Fibroblast of skin of right biceps (primary cell): Measurements from ENCODE around the gene PRAMEF12.
"Not testable (repeated sequence)": the region's sequence is repeated elsewhere in the genome, so short reads cannot be mapped to it uniquely, and the experiment has no call there.

Experiments
- DNase-seq: peaks from one replicate; pipeline ENCODE4 v3.0.0-alpha.2; 2013

Gene PRAMEF12

DNA sequence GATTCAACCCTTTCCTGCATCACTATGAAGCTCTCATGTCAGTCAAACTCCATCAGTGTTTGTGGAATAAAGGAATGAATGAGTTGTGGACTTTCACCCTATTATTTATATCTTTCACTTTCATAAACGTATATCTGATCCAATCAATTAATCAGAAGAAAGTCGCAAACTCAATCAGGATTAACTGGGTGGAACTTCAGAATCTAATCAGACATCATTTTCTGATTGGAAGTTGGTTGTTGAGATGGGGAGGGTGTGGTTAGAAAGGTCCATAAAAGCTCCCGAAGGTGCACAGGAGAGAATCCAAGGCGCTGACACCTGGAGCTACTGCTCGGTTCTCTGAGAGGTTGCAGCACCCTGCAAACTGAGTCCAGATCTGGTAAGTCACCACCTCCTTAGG, at the start of gene PRAMEF12:
Gene PRAMEF12, plus strand, starts transcription at position 301 of the 400 bp plus-strand sequence. CDS start 1,130 bp downstream, outside the sequence.
- no peak for DNase-seq

DNA sequence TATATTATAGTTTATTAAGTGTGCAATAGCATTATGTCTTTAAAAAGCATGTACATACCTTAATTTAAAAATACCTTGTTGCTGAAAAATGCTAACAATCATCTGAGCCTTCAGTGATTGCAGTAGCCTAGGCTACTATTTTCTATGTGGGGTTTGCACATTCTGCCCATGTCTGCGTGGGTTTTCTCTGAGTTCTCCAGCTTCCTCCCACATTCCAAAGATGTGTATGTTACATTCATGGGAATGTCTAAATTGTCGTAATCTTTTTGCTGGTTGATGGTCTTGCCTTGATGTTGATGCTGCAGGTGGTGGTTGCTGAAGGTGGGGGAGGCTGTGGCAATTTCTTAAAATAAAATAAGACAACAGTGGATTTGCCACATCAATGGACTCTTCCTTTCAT, 45.1 kb upstream of the PRAMEF12 start:
- no peak for DNase-seq

DNA sequence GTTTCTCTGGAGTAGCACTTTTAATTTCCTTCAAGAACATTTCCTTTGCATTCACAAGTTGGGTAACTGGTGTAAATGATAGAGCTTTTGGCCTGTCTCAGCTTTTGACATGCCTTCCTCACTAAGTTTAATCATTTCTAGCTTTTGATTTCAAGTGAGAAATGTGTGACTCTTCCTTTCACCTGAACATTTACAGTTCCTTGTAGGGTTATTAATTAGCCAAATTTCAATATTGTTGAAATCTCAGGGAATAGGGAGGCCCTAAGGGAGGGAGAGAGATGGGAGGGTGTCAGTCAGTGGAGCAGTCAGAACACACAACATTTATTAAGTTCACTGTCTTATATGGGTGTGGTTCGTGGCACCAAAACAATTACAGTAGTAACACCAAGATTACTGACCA, 43.4 kb upstream of the PRAMEF12 start:
- no peak for DNase-seq

DNA sequence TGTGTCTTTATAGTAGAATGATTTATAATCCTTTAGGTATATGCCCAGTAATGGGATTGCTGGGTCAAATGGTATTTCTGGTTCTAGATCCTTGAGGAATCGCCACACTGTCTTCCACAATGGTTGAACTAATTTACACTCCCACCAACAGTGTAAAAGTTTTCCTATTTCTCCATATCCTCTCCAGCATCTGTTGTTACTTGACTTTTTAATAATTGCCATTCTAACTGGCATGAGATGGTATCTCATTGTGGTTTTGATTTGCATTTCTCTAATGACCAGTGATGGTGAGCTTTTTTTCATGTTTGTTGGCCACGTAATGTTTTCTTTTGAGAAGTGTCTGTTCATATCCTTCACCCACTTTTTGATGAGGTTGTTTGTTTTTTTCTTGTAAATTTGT, 42.5 kb upstream of the PRAMEF12 start:
- DNase-seq: not testable (repeated sequence)

DNA sequence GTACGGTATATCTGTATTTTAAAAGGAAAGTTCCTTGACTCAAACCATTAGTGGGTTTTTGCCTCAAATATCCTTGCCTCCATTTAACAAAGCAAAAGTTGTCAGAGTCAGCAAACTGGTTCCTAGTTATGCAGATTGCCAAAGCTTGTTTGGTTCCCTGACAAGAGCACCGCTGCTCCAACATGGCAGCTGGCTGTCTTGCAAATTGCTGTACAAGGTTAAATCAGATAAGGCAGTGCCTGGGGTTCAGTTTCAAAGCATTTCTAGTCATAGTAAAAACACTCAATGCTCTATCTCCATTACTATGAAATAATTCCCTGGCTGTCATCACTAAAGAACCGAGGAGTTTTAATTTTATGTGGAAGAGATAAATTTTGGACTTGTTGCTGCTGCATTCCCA, 38.9 kb upstream of the PRAMEF12 start:
- no peak for DNase-seq

DNA sequence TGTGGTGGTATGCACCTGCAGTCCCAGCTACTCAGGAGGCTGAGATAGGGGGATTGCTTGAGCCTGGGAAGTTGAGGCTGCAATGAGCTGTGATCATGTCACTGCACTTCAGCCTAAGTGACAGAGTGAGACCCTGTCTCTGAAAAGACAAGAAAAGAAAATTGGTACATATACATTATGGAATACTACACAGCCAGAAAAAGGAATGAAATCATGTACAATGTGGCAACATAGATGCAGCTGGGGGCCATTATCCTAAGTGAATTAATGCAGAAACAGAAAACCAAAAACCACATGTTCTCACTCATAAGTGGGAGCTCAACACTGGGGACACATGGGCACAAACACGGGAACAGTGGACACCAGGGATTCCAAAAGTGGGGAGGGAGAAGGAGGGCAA, 34.6 kb upstream of the PRAMEF12 start:
- no peak for DNase-seq

DNA sequence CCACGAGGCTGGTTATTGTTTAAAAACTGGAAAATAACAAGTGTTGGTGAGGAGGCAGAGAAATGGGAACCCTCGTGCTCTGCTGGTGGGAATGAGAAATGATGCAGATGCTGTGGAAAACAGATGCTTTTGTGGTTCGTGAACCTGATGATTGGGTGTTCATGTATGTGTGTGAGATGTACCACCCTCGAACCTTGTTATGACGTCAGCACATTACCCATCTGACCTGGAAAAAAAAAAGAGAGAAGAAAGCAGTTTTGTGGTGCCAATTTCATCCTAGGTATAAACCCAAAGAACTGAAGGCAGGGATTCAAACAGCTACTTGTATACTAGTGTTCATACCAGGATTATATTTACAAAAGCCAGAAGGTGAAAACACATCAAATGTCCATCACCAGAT, 33.9 kb upstream of the PRAMEF12 start:
- no peak for DNase-seq

DNA sequence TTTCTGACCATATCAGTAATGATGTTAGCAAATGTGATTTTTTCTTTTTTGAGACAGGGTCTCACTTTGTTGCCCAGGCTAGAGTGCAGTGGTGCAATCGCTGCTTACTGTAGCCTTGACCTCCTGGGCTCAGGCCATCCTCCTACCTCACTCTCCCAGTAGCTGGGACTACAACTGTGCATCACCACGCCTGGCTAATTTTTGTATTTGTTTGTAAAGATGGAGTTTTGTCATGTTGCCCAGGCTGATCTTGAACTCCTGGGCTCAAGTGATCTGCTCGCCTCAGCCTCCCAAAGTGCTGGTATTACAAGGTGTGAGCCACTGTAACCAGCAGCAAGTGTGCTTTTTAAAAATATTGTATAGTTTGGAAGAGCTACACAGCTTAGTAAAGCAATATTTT, 31.6 kb upstream of the PRAMEF12 start:
- DNase-seq: no peak

DNA sequence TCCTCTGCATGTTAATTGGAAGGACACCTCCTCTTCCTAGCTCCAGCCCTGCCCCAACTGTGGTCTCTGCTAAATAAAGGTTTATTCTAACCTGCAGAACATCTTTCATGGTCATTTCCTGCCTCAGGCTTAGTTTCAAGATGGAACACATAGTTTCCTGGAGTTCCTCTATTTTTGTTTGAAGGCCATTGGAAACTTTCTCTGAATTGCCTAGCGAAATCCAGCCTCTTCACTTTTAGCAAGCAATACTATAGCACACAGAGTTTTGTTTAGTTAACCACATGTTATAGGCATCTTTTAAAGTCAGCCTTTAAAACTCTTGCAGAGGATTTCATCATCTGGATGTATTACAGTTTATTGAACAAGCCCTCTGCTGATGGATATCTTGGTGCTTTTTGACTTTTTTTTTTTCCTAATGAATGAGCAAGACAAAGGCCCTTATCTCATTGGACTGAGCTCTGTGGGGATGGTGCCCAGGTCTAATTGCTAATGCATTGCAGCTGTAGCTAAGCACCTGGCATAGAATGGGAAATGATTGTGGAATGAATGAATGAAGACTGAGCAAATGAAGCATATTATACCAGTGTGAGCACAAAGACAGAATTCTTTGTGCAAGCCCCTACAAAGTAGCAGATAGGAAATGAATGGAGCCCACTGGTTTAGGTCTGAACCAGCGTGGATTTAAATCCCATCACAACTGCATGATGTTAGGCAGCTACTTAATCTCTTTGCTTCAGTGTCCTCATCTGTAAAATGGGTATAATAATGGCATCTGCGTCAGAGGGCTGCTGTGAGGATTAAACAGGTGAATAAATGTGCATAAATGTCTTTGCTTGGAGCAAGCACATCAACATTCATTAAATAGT, 28.2 kb upstream of the PRAMEF12 start:
- DNase-seq: peak; percentile 42

DNA sequence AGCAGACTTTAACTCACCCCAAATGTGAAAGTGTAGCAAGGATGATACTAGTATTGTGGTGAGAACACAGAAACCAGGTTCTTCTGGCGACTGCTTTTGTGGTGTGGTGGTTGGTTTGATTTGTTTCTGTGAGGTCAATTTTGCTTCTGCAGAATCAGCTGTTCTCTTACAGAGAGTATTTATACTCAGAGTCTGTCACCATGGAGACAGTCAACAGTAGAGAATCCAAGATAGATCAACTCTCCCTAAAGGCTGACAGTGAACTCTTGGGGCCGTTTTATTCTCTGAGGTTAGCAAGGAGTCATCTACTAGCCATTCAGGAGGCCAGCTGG, 27.6 kb upstream of the PRAMEF12 start, which contains the start of gene CFAP107:
Gene CFAP107, plus strand, starts transcription at position 209 of the 332 bp plus-strand sequence. CDS start 231 bp downstream, outside the sequence.
- DNase-seq: peak; percentile 22

DNA sequence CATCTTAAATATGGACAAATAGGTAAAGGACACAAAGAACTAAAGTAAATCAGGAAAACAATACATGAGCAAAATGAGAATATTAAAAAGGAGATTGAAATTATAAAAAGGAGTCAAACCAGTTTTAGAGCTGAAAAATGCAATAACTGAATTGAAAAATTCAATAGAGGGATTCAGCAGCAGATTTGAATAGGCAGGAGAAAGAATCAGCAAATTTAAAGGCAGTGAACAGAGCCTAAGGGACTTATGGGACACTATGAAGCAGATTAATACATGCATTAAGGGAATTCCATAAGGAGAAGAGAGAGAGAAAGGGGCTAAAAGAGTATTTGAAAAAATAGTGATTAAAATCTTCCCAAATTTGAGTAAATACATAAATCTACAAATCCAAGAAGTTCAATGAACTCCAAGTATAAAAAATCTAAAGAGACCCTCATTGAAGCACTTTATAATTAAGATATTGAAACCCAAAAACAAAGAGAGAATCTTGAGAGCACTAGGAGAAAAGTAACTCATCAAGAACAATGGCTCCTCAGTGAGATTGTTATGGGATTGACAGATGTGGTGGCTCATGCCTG, 24.7 kb upstream of the PRAMEF12 start:
- DNase-seq: no peak

DNA sequence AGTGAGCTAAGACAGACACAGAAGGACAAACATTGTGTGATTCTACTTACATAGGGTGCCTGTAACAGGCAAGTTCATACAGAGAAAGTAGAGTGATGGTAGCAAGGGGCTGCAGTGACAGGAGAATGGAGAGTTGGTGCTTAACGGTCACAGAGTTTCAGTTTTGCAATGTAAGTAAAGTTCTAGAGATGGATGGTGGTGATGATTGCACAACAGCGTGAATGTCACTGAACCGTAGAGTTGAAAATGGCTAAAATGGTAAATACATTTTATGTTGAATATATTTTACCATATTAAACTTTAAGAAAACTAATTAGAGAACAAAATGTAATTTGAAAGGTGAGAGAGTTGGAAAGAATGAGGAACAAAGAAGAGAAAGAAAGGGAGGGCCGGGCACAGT, 18.8 kb upstream of the PRAMEF12 start:
- no peak for DNase-seq

DNA sequence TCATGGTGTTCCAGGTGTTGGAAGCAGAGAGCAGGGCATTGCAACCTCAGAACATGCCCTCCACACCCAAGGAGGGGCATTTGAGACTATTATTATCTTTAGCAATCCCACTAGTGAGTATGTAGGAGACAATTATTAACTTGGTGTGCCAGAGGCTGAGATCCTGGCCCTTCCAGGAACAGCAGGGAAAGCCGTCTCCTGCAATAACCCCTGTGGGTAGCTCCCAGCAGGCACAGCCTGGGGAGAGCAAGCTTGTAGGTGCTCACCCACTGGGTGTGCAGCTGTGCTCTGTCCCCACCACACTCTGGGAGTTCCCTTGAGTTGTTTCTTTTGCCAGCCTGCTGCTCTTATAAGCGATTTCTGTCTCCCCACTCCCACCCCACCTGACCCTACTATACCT, 17.3 kb upstream of the PRAMEF12 start:
- DNase-seq: no peak

DNA sequence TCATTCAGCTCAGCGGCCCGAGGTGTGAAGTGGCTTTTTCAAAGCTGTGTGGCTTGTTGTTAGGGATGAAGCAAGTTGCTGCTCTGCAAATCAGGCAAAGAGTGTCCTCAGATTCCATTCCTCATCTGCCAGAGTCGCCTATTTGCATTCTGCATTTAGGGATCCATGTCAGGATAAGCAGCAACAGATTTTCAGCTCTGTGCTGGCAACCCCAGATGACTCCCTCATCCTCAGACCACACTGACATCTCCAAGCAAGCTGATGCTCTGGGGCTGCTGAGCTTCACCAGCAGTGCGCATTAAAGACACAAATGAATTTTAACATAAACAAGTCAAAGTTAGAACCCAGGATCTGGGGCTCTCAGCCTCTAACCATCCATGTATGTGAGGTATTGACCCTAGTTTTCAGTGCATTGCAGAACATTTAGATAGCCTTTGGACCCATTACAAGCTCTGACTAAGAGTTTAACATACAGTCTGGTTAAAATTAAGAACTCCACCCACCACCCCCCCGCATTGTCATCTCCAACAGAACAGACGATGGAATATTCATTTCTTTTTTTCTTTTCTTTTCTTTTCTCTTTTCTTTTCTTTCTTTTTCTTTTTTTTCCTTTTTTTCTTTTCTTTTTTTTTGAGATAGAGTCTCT, 16.6 kb upstream of the PRAMEF12 start:
- peak; percentile 1 for DNase-seq

DNA sequence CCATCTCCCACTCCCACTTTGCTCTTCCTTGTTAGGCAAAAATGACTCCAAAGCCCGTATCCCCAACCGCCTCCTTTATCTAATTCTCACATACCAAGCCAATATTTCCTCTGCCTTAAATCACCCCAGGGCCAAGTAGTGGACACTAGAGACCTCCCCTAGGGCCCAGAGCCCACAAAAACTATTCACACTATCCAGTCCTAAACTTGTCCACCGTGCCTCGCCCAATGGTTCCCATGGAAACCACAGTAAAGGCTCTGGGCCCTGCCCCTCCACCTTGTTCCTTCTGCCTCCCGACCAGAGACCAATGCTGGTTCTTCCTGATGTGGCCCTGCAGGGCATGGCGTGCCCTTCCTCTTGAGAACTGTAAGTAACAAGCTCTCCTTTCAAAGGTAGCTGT, 15.7 kb upstream of the PRAMEF12 start:
- no peak for DNase-seq

DNA sequence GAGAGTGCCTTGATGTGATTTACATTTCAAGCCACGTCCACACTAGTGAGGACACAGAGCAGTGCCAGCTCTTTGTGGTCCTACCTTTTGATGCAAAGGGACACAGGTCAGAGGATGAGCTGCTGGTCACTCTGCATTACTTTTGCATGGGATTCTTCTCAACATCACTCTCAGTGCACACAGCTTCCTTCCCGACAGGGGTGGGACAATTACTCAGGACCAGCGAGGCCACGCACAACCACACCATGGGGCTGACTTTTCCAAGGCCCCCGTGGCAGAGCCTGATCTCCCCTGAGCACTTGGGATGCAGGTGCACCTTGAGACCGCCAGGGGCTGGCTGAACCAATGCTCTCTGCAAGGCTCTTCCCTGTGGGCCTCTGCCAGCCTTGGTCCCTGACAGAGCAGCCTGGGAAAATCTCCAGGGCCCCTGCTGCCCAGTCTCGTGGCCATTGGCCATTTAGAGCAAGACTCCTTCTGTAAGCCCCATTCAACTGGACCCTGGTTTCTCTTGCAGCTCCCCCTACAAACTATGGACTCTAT, 13.2 kb upstream of the PRAMEF12 start:
- no peak for DNase-seq

DNA sequence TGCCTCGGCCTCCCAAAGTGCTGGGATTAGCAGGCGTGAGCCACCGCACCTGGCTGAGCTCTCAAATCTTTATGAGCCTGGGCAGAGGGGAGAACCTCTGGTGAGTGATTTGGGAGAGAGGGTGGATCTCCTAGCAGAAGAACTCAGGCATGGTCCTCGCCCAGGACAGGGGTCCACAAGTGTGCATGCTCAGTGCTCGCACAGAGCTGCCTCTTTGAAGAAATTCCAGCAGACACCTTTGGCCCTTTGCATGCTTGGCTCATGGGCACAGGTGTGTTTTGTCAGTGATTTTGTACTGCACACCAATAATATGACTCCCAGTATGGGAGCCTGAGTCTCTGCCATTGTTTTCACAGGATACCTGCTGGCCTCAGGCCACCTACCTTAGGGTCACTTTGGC, 11.8 kb upstream of the PRAMEF12 start:
- no peak for DNase-seq

DNA sequence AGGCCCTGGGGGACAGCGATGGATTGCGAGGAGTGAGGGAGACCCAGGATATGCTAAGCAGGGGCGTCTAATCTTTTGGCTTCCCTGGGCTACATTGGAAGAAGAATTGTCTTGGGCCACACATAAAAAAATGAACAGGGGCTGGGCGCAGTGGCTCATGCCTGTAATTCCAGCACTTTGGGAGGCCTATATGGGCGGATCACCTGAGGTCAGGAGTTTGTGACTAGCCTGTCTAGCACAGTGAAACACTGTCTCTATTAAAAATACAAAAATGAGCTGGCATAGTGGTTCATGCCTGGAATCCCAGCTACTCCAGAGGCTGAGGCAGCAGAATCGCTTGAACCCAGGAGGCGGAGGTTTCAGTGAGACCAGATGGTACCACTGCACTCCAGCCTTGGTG, 10.8 kb upstream of the PRAMEF12 start:
- DNase-seq: no peak

DNA sequence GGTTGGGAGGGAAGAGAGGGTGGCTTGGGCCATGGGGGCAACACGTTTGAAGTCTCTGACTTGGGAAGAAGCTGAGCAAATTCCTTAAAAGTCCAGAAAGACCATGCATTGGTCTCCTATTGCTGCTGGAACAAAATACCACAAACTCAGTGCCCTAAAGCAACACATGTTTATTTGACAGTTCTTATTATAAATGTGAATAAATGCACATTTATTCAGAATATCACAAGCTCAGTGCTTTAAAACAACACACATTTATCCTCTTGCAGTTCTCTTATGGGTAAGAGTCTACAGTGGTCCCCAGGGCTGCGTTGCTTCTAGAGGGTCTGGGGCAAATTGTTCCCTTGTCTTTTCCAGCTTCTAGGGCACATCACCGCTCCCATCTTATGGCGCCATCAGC, 10.1 kb upstream of the PRAMEF12 start:
- no peak for DNase-seq

DNA sequence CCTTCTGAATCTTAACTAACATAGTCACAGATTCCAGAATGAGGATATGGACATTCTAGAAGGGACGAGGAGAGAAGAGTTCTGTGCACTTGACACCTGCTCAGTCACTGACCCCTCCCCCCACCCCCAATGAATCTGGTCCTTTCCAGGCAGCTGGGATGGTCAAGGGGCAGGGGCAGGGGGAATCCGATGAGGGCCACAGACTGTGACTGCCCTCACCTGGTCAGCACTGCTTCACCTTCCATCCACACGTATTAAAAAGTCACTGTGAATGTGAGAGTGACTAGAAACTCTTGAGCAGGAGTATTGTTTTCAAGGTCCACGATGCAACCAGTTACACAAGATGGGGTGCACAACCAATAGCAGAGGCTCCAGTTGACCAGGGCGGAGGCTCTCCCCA, 9.5 kb upstream of the PRAMEF12 start:
- DNase-seq: no peak

DNA sequence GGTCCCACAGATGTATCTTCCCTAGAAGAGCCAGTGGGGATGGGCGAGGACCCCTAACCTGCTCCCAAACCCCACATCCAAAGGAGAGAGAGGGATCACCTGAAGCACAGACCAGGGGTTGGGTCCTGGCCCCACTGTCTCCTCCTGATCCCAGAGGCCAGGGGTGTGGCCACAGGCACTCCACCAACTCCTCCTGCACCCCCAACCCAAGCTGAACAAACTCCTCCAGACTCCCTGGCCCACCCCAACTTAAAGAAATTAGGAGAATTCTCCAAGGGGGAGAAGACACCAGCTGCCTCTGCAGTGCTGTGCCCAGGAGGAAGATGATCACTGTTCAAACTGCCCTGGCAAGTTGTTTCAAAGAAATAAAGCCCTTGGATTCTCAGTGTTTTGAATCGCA, 4.5 kb upstream of the PRAMEF12 start:
- no peak for DNase-seq

DNA sequence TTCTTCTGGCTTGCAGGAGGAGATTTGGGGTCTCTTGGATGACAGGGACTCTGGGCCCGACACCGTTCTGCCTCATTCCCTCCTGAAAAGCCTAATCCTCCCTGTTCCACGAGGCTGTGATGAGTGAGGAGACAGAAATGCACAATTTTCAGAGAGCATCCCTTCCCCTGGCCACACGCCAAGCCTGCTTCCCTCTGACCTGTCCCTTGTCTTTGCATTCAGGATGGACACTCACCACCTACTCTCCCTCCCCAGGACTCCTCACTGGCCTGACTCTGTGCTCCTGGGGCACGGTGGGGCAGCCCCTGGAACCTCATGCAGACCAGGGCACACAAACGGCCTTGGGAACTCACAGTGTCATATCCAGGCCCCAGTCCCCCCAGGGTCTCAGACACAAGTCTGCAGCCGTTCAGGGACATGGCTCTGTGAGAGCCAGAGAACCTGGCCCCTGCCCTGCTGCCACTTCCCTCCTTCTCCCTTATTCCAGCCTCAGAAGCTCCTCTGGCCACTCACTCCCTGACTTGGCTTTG, 3.5 kb upstream of the PRAMEF12 start:
- no peak for DNase-seq

DNA sequence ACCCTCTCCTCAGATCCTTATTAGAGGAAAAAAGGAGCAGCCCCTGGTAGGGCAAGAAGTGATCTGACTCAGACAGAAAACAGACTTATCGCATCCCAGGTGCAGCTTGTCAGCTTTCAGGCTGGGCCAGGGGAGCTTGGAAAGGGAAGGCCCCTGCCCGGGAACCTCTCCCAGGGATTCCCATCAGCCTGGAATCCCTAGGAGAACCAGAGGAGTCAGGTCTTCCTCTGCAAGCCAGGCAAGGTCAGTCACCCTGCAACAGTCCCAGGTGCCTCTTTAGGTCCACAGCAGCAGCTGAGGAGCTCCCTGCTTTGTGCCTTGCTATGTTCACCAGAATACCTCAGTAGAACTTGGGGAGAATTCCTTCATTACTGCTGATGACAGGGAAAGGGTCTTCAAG, 2.9 kb upstream of the PRAMEF12 start:
- no peak for DNase-seq

DNA sequence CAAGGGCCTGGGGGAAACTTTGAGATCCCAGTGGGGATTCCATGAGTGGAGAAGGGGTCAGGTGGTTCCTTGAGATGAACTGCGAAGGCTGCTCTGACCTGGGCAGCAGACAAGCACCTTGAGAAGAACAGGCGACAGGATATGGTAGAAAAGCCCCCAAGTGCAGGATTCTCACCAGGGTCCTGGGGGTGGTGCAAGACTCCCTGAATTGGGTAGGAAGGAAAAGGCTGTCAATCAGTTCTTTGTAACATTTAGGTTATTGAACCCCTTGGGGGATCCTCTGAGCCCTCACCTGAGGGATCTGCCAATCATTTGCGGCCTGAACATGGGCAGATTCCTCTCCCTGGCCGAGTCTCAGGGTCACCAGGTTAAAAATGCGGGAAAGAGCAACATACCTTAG, 2.4 kb upstream of the PRAMEF12 start:
- no peak for DNase-seq
